Pancreas (tissue), 10 donors: ENCODE measurements around the gene SGCD. TPM values are rescaled to one million over a fixed set of nuclear protein-coding genes. Genes with fewer than 3 reads are reported as not detected.
A peak's percentile ranks its signal among the peaks of the same experiment; 100 is the strongest.

Experiments
- ATAC-seq, 4 donors: fragments of 200-7000 bp; cut with Tn5 transposase; one replicate each; pipeline versions ENCODE4 v1.8.0 to v1.9.1; 2020; ENCODE audit warnings: mild to moderate bottlenecking in 4 of 4, moderate library complexity in 4 of 4
- DNase-seq, 6 donors: peaks; one replicate each; pipeline ENCODE4 v3.0.0-alpha.2; 2020
- FAIRE-seq: peaks from 2 replicates; lab custom pipeline; 2012; peaks lifted over from hg19 to GRCh38; lab: Jason Lieb, UNC
- H3K27ac ChIP-seq, 4 donors: fragments of 200-600 bp; sonication (generic); 1 replicate in 3 of 4; 2 replicates in 1 of 4; pipeline versions ENCODE4 v1.5.0 to v1.8.0; 2020
- H3K27me3 ChIP-seq, 4 donors: fragments of 200-600 bp; one replicate each; pipeline ENCODE4 v1.8.0; 2021
- H3K36me3 ChIP-seq, 3 donors: fragments of 200-600 bp; sonication (generic) in 1 of 3; one replicate each; pipeline versions ENCODE4 v1.5.0 to v1.8.0; 2020 to 2021
- H3K4me1 ChIP-seq, 3 donors: fragments of 200-600 bp; one replicate each; pipeline ENCODE4 v1.8.0; 2021
- H3K4me3 ChIP-seq, 4 donors: fragments of 200-600 bp; sonication (generic) in 2 of 4; one replicate each; pipeline versions ENCODE4 v1.5.0 to v1.8.0; 2020 to 2021
- H3K9me3 ChIP-seq, 4 donors: fragments of 200-600 bp; one replicate each; pipeline ENCODE4 v1.8.0; 2021
- CTCF ChIP-seq, 4 donors: fragments of 200-600 bp; sonication (generic) in 3 of 4; IDR thresholded peaks; one replicate each; pipeline versions ENCODE4 v1.5.0 to v1.8.0; 2021; ENCODE audit warnings: antibody characterized with exemption in 4 of 4
- WGBS, 2 donors: extraction: QIAGEN DNeasy Blood & Tissue Kit; methylation state at CpG; one replicate each; pipeline ENCODE4 v1.1.7; 2013; 5-methylcytosine and 5-hydroxymethylcytosine counted together
- intact Hi-C, 3 donors: fragments of 100-400 bp; cut with DNase I; formaldehyde crosslinking; loops; one replicate each; pipeline versions ENCODE4 v1.11.1 to v1.14.2; 2022
- polyA plus RNA-seq, 2 donors: library from polyadenylated mRNA; stranded (reverse); fragments of 200-250 nt; gene quantifications; one replicate each; pipeline ENCODE4 v1.2.3, GENCODE V29; 2013
- total RNA-seq, 6 donors: library from RNA; stranded (reverse); fragmentation: NEBNext Ultra II Directional in 4 of 6; extraction: Animal tissue kit (Norgen Biotek cat#: 25700) in 4 of 6; gene quantifications; one replicate each; pipeline versions ENCODE4 v1.2.1 to v1.2.4, GENCODE V29; 2021 to 2023
- donor health status: healthy with polysubstance abuse.
- donor health status: DM: no; HTN: no; CAD: no; lungs with moderate emphysema.
- donor health status: DM: no; HTN: no; CAD: no.
- donor health status: control.
- donor health status: control.
- donor health status: Bipolar disorder and iron deficiency.
- donor health status: DM: yes; HTN: yes; CAD: no.
- donor health status: DM: no; HTN: no; CAD: no.
- donor health status: DM: no; HTN: no; CAD: no.
- donor health status: DM: yes; HTN: yes; CAD: no.

SGCD gene
- total RNA-seq (1 to 10 TPM in 2 of 6 donors, under 1 TPM in 4; 0.19 to 1.9 (median 0.62) TPM), polyA plus RNA-seq (under 1 TPM; 0.11 to 0.33 TPM)

- DNase-seq = peak; percentile 2 to 69 (median 28)
- H3K4me1 ChIP-seq = no peaks in the 10 kb centered on the region
- 40 to 45% methylated on average over 18 of the region's 18 CpGs for WGBS, 2 donors
- H3K9me3 ChIP-seq = no peaks in the 10 kb centered on the region
- no peaks in the 10 kb centered on the region for H3K27me3 ChIP-seq
- intact Hi-C loops = no loop called here
- H3K4me3 ChIP-seq = peak within 1 kb of the TSS in 2 of 4 donors; percentile 10 to 19
- TF ChIP-seq CTCF (IDR thresholded peaks at IDR 0.05) = no peak
- ATAC-seq = peak; percentile 21 to 88 (median 77)
- no peaks in the 10 kb centered on the region for H3K36me3 ChIP-seq
- no peak for FAIRE-seq
- no peak within 1 kb of the TSS for H3K27ac ChIP-seq
Measured at GRCh38 chr5:156326718-156327259, at the start of gene SGCD. Gene SGCD (plus strand): TSS chr5:156327164.

- WGBS, 2 donors = 46 to 49% methylated on average over 2 of the region's 2 CpGs
- no peak for TF ChIP-seq CTCF (IDR thresholded peaks at IDR 0.05)
- H3K27ac ChIP-seq = no peak overlapping the region
- no peak for FAIRE-seq
- no peaks in the 10 kb centered on the region for H3K36me3 ChIP-seq
- no peak for DNase-seq
- H3K4me1 ChIP-seq = no peaks in the 10 kb centered on the region
- no peaks in the 10 kb centered on the region for H3K9me3 ChIP-seq
- ATAC-seq = no peak
- H3K27me3 ChIP-seq = no peaks in the 10 kb centered on the region
- intact Hi-C loops = no loop called here
- H3K4me3 ChIP-seq = no peak overlapping the region
Measured at GRCh38 chr5:156277290-156277689, 49.7 kb upstream of the SGCD start.

- Histone ChIP-seq H3K27ac (no peak overlapping the region), H3K9me3 (no peaks in the 10 kb centered on the region), H3K4me1 (no peaks in the 10 kb centered on the region), H3K36me3 (no peaks in the 10 kb centered on the region), H3K4me3 (no peak overlapping the region), H3K27me3 (no peaks in the 10 kb centered on the region)
- TF ChIP-seq CTCF (IDR thresholded peaks at IDR 0.05) = no peak
- WGBS, 2 donors = 62 to 73% methylated on average over 1 of the region's 1 CpG
- DNase-seq (no peak), ATAC-seq (no peak), FAIRE-seq (no peak)
- intact Hi-C loops = no loop called here
Measured at GRCh38 chr5:156295431-156295830, 31.5 kb upstream of the SGCD start.

GRCh38 chr5:156310115-156310514, 16.8 kb upstream of the SGCD start:
- H3K36me3 ChIP-seq = no peaks in the 10 kb centered on the region
- no peak for TF ChIP-seq CTCF (IDR thresholded peaks at IDR 0.05)
- H3K4me3 ChIP-seq = no peak overlapping the region
- intact Hi-C loops = no loop called here
- H3K27ac ChIP-seq = no peak overlapping the region
- no peak for FAIRE-seq
- ATAC-seq = no peak
- no peaks in the 10 kb centered on the region for H3K27me3 ChIP-seq
- DNase-seq = no peak
- no peaks in the 10 kb centered on the region for H3K9me3 ChIP-seq
- WGBS, 2 donors = 56 to 73% methylated on average over 4 of the region's 4 CpGs
- H3K4me1 ChIP-seq = no peaks in the 10 kb centered on the region

- no peak overlapping the region for H3K4me3 ChIP-seq
- DNase-seq = no peak
- no peaks in the 10 kb centered on the region for H3K4me1 ChIP-seq
- TF ChIP-seq CTCF (IDR thresholded peaks at IDR 0.05) = no peak
- no peaks in the 10 kb centered on the region for H3K27me3 ChIP-seq
- FAIRE-seq = no peak
- WGBS, 2 donors = 30 to 36% methylated on average over 2 of the region's 2 CpGs
- H3K27ac ChIP-seq = no peak overlapping the region
- intact Hi-C loops = no loop called here
- H3K36me3 ChIP-seq = no peaks in the 10 kb centered on the region
- no peaks in the 10 kb centered on the region for H3K9me3 ChIP-seq
- ATAC-seq = no peak
Measured at GRCh38 chr5:156312897-156313694, 13.9 kb upstream of the SGCD start.
